Right hindlimb (tissue), 1 donor: ENCODE results near the gene HCN4.
"Not testable (repeated sequence)": the region's sequence is repeated elsewhere in the genome, so short reads cannot be mapped to it uniquely, and the experiment has no call there.

ENCODE experiments used
- DNase-seq: peaks from one replicate; pipeline ENCODE4 v3.0.0-alpha.2; 2018

Gene HCN4

DNA sequence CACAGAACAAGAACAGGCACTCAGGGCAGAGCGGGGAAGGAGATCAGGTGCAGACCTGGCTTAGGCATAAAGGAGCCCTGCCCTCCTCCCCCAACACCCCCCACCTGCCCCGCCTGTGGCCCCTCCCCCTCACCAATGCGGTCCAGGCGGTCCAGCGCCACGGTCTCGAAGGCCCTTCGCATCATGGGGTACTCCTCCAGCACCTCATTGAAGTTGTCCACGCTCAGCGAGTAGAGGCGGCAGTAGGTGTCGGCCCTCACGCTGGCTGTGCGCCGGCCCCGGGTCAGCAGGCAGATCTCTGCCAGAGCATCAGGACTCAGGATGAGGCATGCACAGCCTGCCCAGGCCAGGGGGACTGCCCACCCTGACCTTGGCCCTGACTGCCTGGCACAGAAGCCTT, 44.8 kb downstream of the HCN4 start:
- no peak for DNase-seq

DNA sequence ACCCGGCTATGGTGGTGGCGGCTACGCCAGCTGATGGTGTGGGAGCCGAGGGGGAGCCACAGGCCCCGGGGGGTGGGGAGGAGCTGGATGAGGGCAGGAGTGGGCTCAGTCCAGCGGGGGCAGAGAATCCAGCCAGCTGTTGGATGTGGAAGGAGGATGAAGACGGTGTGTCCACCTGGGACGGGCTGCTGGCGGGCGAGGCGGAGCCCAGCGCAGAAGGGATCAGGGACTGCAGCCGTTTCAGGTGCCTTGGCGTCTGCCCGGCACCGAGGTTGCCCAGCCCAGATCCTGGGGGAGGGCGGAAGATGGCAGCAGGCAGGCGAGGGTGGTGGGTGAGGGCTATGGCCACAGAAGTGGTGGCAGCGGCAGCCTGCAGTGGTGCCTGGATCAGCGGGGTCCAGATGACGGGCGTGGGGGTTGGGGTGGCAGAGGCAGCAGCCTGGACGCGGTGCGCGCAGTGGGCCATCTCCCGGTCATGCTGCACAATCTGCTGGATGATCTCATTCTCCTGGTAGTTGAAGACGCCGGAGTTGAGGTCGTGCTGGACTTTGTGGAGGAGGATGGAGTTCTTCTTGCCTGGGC, 45.3 kb downstream of the HCN4 start:
- DNase-seq: no peak

DNA sequence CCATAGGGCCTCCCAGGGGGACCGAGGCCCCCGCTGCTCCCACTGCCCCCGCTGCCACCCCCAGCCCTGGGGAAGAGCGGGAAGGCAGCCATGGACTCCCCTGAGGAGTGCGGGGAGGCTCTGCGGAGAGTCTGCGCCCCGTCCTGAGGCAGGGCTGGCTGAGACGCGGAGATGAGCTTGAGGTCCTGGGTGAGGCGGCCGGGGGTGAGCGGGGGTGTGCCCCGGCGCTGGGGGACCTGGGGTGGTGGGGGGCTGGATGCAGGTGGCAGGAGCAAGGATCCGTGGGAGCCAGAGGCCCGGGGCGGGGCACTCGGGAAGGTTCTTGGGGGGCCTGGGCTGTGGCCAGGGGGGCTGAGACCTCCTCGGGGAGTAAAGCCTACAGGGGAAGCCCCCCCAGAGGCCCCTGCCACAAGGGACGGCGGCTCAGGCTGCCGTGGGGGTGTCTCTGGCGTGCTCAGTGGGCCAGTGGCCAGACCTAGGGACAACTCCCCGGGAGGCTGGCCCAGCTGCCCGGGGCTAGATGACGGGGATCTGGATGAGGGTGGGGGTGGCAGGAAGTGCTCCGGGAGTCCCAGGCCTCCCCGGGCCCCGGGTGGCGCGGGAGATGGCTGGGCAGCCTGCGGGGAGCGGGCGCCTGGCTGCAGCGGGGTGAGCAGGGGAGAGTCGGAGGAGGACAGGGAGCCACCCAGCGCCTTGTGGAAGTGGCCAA, 45.9 kb downstream of the HCN4 start:
- DNase-seq: no peak

DNA sequence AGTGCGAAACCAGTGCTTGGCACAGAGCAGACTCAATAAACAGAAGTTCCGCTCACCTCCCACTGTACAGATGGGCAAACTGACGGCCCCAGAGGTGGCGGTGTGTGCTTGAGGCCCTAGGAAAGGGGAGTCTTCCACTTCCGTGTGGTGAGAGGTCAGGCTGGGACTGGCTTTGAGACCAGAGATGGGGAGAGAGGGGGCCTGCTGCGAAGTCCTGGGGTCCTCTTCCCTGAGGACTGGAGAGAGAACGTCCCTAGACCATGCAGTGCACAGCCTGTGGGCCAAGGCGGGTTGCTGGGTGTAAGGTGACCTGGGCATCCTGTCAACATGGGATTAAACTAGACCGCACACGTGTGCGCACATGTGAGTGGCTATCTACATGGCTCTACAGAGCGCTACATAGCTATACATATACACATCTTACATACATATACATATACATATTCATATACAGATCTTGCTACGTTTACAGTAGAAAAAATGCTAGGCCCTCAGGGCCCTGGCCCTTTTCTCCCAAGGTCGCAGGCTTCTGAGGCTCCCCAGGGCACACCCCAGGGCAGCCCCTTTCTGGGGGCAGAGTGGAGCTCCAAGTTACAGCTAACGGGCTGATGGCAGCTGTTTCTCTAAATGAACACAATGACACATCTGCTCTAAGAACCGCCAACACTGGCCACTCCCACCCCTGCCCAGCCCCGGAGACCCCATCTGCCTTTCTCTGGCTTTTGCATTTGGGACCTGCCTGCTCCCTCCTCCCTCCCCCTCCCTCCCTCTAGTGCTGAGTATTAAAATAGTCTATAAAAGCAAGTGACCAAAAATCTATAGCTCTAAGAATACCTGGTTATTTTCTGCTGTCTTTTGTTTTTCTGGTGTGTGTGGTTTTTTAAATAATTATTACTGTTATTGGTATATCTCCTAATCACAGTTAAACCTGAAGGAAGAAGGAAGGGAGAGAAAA, 47.0 kb downstream of the HCN4 start:
- DNase-seq: no peak

DNA sequence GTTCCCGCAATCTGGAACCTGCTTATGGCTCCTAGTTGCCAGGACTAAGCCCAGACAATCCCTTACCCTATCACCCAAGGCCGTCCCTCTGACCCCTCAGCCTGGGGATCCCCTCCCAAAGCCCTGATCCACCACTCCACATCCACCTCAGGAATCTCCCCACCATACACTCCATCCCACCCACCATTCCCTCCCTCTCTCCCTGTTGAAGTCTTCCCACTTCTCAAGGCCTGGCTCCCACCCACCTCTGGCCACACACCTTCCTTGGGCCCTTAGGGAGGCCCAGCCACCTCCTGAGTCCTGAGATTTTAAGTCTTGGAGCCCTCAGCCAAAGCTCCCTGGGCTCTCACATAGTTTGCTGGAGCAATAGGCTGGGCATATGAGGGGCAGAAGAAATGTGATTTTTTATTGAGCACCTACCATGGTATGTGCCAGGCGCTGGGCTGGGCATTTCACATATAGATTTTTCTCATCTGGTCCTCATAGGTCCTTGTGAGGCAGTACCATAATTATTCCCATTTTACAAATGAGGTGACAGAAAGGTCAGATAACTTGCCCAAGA, 48.1 kb downstream of the HCN4 start:
- DNase-seq: no peak

DNA sequence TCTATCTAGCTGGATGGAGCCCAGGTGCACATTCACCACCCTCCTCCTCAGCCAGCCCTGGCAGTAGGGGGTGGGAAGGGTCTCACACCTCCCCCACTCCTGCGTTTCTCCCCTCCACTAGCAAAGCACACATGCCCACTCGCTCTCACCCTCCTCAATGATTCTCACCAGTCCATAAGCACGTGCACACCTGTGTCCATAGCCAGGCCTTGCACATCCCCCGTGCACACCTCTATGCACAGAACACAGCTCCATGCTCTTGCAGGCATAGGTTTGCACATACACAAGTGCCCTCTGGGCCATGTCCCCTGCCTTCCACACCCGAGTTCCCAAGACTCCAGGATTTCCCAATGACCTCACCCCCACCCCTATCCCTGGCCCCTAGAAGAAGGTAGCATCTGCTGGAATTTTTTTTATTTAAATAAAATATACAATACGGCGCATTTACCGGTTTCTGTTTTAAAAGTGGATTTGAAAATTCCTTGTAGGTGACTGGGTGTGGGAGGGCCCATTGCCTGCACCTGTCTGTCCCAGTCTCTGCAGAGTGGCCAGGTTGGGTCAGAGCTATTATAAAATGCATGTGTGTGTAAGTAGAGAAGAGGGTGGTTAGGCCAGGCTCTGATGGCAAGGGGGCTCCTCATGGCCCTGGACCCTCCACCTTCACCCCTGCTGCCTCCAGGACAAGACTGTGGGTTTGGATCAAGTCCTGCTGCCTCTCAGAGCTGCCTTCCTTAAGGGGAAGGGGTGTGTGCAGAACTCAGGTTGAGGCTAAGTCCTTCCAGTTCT, 49.1 kb downstream of the HCN4 start:
- no peak for DNase-seq

DNA sequence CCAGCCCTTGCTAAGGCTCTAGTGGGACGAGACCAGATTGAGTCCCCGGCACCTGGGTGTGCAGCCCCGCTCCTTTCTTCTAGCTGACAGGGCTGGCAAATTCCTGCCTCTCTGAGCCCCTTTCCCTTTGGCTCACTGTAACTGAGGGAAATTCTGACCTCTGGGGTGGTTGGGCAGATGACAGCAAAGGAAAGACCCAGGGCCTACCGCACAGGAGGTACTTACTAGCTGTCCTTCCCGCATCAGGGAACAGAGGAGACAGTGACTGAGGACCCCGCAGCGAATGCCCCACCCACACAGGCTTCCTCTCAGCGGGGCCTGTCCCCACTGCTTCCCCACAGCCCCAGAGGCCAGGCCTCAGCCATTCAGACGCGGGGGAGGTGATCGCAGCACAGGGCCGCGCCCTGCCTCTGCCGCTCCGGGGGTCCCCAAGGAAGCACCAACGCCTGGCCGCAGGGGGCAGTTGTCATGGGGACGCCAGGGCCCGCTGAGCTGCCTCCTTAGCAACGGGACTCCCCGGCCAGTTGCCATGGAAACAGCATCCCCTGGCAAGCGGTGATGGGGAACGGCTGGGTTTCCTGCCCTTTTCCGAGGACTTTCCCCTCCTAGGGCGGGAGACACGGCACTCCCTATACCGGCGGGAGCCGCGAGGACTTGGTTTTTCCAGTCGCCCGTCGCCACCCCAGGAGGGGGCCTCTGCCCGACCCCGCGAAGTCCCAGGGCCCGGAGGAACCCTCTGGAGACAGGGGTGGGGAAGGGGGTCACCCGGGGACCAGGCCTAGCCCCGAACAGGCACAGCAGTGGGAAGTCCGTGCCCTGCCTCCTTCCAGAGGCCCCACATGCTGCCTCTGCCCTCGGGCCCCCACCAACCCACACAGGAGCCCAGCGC, 50.1 kb downstream of the HCN4 start:
- no peak for DNase-seq

DNA sequence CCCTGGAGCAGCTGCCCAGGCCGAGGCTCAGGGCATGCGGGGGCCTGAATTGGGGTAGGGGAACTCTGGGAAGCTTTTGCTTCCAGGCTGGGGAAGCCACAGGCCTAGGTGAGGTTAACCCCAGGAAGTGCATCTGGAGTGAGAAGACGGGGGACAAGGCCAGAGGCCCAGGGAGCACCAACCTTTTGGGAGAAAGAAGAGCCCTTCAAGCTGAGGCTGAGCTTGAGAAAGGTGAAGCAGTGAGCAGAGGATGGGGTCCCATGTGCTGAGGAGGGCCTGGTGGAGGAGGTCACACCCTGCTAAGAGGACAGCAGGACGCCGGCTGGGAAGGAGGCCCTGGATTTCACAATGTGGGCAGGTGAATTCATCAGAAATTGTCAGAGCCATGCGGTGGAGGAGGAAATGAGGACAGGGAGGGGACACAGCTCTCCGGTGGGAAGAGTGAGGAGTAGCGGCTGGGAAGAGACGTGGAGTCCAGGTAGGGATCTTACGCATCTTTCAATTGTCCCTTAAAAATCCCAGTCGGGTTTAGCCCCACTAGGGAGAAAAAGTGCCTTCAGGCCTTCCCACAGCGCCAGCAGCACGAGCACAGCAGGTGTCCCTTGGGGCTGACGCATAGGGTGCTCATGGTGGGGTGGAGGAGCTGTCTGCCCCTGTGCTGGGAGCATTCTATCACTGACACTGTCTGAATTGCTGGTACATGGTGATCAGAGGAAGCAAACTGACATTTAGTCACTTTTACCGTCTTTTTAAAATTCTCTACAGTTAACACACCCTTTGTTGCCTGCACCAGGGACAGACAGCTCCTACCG, 50.9 kb downstream of the HCN4 start:
- no peak for DNase-seq

DNA sequence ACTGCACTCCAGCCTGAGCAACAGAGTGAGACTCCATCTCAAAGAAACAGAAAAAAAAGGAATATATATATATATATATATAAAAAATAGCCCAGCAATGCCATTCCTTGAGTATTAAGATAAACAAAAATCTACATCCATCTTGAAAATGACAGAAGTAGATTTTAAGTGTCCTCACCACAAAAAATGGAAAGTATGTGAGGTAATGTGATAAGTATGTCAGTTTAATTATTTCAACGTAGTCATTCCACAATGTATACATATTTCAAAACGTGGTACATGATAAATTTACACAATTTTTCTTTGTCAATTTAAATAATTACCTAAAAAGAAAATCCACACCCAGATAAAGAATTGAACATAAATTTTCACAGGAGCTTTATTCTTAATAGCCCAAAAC, 54.9 kb downstream of the HCN4 start:
- no peak for DNase-seq

DNA sequence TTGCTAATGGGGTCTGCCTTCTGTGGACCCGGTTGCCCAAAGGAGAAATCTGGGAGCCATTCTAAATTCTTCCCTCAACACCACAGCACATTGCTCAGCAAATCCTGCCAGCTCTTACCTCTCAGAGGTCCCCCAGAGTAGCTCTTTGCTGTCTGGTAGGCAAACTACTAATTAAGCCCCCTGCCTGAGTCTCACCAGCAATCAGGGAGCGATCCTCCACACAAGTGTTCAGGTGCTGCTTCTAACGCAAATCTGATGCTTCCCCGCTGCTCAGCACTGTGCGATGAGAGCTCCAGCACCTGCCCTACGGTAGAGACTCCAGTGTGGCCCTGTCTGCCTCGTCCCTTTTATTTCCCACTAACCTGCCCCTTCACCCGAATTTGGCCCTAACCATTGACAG, 60.5 kb downstream of the HCN4 start:
- no peak for DNase-seq

DNA sequence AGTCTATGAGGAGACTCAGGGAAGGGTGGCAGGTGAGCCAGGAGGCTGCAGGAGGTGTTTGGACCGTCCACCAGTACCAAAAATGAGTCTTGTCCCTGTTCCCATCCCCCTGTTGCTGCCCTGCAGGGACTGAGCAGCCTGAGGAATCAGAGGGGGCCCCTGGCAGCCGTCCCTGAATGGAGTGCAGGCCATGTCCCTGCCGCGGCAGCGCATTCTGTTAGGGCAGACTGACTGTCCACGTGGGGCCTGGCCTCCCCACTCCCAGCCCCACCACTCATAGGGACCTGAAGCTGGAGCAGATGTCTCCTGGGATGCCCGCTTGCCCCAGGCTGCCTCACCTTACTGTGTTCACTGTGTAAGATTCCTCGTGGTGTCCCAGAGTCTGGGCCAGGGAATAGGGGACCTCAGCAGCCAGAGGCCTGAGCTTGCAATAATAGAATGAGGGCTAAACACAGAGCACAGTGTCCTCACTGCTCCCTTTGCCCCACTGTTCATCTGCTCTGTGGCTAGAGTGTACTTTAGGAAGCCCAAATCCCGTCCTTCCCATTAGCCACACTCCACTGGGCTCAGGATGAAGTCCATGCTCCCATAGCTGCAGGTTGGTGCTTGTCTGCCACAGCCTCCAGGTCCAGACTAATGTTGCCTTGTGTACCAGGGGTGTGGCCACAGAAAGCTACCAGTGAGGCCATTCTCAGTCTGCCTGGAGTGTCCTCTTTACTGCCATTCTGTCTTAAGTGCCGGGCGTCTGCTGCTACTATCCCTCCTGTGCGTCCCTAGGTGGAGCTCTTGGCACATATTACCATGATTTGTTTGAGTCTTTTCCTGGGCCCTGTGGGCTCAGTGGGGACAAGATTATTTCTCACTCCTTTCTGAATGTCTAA, 63.2 kb downstream of the HCN4 start:
- DNase-seq: no peak

DNA sequence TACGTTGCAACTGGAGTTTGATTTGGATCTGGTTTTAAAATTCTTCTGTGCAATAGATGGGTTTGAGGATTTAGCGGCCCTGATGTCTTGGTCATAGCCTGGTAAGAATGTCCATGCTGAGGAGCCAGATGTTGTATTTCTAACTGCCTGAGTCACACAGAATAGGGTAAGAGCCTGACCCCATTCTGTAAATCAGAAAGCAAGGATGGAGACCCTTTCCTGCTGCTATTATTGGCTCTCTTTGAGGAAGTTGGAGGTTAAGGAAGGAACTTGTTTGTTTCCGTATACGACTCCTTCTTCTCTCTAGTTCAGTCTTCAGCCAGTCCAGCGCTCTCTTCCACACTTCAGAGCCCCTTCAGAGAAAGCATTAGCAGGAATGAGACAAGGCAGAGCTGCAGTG, 65.1 kb downstream of the HCN4 start:
- no peak for DNase-seq

DNA sequence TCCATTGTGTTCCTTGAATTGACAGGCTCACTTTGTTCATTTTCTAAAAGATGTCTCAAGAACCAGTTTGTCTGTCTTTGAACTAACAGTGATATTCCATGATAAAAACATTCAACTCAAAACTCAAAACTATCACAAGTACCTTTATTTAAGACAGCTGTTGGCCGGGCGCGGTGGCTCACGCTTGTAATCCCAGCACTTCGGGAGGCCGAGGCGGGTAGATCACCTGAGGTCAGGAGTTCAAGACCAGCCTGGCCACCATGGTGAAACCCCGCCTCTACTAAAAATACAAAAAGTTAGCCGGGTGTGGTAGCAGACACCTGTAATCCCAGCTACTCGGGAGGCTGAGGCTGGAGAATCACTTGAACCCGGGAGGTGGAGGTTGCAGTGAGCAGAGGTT, 68.5 kb downstream of the HCN4 start:
- DNase-seq: not testable (repeated sequence)

DNA sequence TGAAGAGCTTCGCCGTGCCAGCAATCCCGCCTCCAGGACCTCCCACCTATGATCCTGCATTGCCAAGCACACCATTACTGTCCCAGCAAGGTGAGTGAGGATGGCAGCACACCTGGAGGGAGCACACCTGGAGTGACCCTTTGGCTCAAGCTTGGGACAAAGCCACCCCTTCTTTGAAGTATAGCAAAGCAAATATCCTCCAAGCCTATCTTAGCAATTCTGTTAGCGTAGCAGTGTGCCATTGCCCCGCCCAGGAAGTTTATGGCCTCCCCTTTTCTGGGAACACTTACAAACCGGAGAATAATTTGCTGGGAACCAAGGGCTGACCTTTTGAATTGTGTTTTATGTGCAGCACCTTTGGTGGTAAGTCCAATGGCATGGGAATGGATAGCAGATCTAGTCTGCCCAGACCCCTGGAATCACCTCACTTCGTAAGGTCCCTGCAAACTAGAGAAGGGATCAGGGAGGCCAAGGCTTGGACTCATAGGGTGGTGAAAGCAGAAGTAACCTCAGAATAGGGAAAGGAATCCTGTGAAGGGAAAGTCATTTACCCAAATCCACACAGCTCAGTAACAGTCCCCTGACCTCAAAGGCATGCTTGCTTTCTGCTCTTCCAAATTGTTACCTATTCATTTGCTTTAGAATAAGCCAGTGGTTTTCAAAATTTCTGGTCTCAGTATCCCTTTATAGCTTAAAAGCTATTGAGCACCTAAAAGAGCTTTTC, 70.1 kb downstream of the HCN4 start:
- no peak for DNase-seq

DNA sequence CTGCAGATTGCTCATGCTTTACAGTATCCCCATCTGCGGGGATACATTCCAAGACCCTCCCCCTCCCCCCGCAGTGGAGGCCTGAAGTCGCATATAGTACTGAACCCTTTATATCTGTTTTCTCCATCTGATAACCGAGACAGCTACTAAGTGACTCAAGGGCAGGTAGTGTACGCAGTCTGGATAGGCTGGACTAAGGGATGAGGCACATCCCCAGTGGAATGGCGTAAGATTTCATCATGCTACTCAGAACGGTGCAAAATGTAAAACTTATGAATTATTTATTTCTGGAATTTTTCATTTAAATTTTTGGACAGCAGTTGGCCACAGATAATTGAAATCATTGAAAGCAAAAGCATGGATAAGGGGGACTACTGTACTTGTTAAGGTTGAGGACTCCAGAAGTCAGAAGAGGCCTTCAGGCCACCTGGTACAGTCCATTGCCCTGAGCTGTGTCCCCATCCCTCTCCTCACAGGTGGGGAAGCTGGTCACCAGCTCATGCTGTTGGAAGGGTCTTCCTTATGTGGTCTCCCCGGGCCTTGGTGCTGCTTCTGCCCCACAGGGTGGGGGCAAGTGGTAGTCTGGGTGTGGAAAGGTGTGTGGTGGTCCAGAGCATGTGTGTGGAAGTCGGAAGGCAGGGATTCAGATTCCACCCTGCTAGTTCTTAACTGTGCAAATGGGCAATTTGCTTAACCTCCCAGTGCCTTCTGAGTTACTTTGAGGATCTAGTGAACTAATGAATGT, 72.0 kb downstream of the HCN4 start:
- DNase-seq: no peak

DNA sequence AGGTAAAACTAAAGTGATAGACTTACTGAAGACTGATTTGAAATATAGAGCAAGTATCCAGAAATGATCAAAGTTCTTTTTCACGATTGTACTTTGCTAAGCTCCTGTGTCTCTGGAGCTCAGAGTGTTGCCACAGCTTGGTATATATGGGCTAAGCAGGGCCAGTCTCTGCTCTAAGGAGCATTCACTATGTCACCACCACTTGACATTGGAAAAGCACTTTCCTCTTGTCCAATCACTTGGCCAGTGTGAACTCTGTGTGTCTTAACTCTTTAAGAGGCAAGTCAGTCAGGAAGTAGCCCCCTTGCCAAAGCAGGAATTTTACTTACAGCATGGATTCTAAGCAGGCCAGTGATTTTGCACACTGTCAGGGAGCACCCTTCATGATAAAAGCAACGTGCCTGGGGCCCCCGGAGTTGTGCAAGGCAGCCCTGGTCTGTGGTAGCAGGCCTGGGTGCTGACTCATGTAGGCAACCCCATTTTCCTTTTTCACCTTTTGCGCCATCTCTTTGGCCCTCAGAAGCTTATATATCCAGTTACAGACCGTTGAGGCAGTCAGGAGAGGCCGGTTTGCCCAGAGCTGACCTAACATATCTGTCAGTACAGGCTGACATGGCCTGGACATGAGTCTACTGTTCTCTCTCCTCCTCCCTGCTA, 73.0 kb downstream of the HCN4 start:
- no peak for DNase-seq

DNA sequence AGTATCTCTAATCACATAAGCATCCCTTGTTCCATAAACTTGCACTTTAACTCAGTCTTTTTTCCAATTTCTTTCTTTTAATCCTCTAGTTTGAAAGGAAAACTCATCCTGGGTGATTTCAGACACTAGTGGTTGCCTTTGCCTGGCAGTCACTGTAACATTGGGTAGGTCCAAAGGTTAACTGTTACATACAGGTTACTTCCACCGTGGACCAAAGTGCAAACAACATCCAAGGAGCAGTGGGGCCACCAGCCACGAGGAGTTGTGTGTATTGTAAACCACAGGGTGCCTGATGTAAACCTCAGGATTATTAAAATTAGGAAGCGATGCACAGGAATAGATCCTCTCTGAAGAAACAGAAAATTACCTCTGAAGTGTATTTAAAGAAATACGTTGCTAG, 75.0 kb downstream of the HCN4 start:
- DNase-seq: no peak

DNA sequence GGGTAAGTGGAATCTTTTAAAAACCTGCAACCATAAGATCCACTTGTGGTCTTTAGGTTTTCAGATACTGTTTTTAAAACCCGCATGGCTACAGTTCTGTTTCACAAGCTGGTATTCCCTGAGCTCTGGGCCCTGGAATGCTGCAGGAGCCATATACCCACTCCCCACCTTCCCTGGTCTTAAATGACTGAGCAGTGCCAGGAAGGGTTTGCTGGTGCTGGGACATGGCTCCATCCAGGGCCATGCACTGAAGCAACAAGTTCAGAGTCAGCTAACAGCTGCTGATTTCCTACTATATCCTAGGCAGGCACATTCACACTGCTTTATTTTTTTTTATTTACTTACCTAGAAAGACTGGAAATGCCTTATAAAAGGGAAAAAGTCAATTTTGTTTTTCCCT, 77.3 kb downstream of the HCN4 start:
- no peak for DNase-seq
